HG03432 (cell line): ENCODE measurements around the gene RHPN2.

Source experiments
- ATAC-seq: cut with Tn5 transposase; IDR thresholded peaks from one replicate; pipeline ENCODE4 v1.9.1; 2021; ENCODE audit warnings: mild to moderate bottlenecking, moderate library complexity; ENCODE audit not compliant: unreplicated experiment

Gene RHPN2

DNA sequence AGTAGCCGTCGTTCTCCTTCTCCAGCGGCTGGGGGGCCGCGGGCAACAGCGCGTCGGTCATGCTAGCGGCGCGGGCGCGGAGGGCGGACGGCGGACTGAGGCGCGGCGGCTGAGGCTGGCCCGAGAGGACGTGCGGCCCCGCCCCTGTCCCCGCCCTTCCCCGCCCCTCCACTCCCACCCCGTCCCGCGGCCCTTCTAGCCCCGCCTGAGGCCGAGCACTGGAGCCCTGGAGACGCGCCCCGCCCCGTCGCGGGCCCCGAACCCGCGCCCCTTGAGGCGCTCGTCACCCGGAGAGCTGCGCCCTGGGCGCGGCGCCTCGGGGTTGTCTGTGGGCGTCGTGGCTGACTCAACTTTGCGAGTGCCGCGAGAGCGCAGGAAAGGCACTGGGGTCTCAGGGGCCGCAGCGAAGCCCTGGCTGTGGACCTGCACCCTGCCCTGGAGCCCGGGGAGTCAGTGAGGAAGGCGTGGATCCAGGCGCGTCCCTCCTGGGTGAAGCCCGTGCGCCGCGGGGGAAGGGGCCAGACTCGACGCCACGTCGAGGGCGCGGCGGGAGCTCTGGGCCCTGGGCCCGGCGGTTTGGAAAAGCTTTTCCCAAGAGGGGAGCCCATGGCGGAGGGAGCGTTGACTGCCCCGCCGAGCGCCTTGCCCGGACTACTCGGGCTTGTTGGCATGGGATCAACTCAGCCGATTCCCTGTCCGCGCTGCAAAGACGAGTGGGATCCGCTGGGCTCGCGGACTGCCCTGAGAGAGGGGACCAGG is at the start of gene RHPN2:
TSS of gene RHPN2 (minus strand) at position 97 of the 759 bp plus-strand sequence. CDS start at position 61, 36 bp downstream.
- peak; percentile 79 for ATAC-seq

DNA sequence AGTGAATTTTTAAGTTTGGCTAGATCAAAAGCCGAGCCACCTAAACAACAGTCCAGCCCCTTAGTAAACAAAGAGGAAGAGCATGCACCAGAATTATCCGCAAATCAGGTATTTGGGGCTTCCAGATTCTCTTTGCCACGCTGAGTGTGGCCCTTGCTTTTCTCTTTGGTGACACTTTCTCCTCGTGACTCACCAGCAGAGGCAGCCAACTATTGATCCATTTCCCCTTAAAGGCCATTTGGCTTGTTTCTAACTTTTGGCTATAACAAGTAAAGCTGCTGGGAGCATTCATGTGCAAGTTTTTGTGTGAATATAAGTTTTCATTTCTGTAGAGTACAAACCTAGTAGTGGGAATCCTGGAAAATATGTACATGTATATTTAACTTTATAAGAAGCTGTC is 49.6 kb upstream of the RHPN2 start:
- no peak for ATAC-seq

GRCh38 chr19:33111587-33111986 is 46.9 kb upstream of the RHPN2 start:
- ATAC-seq, result no peak

DNA sequence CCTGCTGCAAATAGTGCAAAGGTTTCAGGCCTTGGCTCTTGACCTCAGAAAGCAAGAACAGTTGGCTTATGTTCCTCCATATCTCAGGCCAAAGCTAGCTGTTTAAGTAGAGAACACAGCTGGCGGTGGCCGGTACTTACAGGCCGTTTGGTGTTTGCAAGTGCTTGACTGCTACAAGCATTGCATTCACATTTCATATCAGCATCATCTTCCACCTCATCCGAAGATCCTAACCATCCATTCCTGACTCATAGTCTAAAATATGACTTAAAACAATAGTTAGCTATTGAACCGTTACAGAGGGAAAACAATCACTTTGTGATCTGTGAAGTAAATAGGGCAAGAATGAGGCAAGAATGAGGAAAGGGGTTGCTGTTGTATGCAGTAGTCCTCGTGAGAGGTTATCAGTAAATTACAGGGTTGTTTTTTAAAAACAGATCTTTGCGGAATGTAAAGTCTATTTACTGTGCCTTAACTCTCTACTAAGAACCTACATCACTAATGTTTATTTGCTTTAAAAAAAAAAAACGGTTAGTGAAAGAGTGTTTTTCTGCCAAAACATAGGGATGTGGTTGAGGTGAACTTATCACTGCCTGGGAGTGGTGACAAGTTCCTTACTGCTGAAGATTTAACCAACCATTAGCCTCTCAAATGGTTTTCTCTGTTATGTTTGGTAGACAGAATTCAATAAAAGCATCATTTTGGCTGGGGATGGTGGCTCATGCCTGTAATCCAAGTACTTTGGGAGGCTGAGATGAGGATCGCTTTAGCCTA is 45.6 kb upstream of the RHPN2 start:
- no peak for ATAC-seq

- no peak for ATAC-seq
Observed at GRCh38 chr19:33108161-33108560, 43.5 kb upstream of the RHPN2 start.

DNA sequence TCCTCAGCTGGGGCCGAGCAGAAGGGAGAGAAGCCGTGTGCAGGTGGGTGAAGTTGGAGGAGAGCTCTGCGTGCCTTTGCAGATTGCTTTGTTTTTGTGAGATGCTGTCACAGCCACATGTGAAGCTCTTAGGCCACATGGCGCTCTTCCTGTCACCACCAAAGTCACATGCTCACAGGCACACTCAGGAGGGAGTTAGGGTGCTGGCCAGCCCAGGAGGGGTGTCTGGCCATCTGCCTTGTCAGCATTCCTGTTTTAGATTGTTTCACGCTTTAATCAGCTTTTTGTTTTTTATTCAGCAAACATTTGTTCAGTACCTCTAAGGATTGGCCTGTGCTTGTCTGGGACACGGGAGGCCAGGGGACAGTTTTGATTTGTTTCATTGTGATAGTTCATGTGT is 38.2 kb upstream of the RHPN2 start:
- no peak for ATAC-seq

- no peak for ATAC-seq
Observed at GRCh38 chr19:33100894-33101644, 36.4 kb upstream of the RHPN2 start.

DNA sequence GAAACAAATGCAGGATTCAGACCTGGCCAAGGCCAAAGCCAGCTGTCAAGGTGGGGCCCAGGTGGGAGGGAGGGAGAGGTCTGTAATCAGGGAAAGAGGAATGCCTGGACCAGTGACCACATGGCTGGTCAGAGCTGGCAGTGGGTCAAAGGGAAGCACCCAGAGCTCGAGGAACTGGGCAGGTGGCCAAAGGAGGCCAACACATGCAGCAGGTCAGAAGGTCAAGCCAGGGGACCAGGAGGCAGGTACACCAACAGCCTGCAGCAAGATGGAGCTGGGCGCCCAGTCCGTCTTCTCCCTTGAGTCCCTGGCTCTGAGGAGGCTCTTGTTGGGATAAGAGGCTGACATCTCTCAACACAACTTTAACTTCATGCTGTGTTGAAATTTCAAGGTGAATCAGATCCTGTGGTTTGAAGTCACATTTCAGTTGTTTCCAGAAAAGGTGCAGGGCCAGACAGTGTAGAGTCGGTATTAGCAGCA is 33.4 kb upstream of the RHPN2 start:
- no peak for ATAC-seq

DNA sequence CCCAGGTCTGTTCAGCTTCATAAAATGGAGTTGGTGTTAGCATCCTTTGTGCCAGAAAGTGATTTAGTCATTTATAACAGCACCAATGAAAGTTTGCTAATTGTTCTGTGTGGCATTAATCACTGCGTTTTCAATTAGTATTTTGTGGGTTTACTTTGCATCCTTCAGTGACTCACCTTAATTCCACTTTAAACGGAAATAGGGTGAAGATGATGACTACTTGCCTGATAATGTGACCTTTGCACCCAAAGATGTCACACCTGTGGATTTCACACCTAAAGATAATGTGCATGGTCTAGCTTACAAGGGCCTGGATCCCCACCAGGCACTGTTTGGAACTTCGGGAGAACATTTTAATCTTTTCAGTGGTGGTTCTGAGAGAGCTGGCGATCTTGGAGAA is 31.3 kb upstream of the RHPN2 start:
- no peak for ATAC-seq

DNA sequence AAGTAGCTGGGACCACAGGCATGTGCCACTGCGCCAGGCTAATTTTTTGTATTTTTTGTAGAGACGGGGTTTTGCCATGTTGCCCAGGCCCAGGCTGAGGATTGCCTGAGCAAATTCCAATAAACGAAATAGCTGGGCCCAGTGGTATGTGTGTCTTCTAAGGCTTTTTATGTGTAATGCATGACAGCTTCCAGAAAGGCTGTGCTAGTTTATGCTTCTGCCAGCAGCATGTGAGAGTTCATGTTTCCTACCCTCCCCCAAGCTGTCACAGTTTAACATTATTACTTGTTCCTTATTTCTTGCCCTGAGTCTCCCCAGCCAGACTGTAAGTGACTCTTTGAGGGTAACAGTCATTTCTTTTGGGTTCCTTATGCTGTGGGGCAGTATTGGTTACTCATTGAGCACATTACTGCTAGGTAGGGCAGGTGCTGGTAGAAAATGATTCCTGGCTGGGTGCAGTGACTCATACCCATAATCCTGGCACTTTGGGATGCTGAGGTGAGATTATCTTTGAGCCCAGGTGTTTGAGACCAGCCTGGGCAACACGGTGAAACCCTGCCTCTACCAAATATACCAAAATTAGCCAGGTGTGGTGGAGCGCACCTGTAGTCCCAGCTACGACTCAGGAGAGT is 29.9 kb upstream of the RHPN2 start:
- ATAC-seq, result no peak

DNA sequence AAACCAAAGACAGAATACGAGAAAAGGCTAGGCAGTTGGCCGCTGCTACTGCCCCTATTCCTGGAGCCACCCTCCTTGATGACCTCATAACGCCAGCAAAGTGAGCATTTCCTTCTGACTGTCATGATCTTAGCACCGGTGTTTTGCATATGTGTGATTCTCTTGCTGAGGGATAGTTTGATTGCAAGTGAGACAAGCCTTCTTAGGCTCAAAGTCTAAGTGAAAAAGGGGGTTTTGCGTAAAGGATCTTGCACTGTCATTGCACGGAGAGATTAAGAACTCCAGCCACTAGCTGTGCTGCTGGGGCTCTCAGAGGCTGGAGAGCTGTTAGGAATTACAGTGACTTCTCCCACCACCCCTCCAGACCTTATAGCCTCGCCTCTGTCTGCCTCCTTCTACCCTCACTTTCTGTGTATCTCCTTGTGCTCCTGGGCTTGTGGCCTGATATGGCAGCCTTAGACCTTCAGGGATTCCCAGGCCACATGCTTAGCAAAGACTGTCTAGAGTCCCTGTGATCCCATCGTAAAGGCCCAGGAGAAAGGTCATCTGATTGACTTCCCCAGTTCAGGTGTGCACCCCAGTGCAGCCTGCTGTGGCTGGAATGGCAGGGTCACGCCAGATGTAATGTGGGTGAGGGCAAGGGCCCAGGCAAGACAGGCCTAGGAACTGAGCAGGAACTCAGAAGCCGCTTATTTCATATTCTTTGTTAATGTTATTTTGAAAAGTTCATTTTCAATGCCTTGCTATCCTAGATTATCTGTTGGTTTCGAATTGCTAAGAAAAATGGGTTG is 28.9 kb upstream of the RHPN2 start:
- no peak for ATAC-seq

GRCh38 chr19:33090179-33090578 is 25.5 kb upstream of the RHPN2 start:
- ATAC-seq, result no peak

DNA sequence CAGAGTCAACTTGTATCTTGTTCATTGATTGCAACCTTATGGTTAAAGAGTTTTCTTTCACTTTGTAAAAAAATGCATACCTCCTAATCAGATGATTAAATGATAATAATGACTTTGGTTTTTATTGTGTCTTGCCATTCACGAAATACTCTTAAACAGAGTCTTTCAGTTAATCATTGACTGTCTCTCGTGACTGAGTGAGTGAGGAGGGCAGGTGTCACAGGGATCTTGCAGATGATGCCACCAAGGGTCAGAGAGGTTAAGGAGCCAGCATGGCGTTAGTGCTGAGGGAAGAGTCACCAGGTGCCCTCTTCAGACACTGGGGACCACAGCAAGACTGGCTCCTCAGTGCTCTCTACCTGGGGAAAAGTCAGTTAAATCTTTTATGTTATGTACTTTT is 24.3 kb upstream of the RHPN2 start:
- no peak for ATAC-seq

- no peak for ATAC-seq
Observed at GRCh38 chr19:33086955-33087354, 22.3 kb upstream of the RHPN2 start.

- no peak for ATAC-seq
Observed at GRCh38 chr19:33085570-33086128, 21.0 kb upstream of the RHPN2 start.

DNA sequence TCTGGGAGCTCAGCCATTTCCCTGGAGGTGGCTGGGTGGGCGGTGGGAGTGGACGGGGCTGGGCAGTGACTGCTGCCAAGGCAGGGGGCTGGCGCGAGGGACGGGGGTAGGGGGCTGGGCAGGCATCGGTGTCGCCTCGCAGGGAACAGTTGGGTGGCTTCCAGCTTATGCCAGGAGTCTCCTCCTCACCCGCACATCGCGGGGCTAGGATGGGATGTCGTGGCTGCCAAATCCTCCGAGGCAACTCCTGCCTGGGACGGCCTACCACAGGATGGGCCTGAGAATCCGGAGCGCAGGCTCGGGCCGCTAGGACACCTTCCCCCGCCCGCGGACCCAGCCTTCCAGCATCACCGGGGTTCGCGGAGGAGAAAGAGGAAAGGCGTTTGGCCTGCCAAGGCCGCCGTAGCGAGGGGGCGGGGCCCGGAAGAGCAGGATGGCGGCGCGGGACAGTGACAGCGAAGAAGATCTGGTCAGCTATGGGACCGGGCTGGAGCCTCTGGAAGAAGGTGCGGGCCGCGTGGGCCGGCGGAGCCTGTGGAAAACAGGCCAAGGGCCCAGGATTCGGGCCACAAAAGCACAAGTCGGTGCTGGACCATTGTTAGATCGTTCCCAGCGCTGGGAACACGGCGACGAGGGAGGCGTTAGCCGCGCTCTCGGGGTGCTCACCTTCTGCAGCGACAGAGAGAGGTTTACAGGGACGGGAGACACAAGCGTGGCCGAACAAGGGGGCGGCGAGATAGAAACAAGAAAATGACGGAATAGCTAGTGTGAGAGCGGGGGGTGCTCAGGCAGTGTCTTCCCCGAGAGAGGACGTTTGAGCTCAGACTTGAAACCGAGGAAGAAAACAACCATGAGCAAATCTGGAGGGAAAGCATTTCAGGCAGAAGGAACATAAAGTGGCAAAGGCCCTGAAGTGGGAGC is 16.3 kb upstream of the RHPN2 start, which contains the start of gene GPATCH1:
TSS of gene GPATCH1 (plus strand) at position 421 of the 921 bp plus-strand sequence. CDS start at position 434, 13 bp downstream.
- peak; percentile 93 for ATAC-seq

GRCh38 chr19:33075519-33075918 is 10.8 kb upstream of the RHPN2 start:
- ATAC-seq, result no peak

DNA sequence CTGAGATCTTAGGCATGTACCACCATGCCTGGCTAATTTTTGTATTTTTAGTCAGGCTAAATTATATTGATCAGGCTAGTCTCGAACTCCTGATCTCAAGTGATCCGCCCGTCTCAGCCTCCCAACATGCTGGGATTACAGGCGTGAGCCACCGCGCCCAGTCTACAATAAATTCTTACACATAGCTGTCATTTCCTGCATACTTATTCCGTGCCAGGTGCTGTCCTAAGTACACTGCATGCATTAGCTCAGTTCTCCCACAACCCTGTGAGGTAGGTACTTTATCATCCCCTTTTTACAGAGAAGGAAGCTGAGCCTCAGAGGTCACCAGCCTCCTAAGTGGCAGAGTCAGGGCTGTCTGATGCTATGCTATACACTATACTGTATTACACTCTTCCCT is 7.2 kb upstream of the RHPN2 start:
- ATAC-seq, result no peak

- ATAC-seq, result no peak
Observed at GRCh38 chr19:33067121-33067520, 2.4 kb upstream of the RHPN2 start.
